Measurements from ENCODE around the gene RNU4-1. TPM values are rescaled to one million over a fixed set of nuclear protein-coding genes. Genes with fewer than 3 reads are reported as not detected.

RNU4-1 gene
- under 0.01 and 1,458 TPM in 2 replicates for total RNA-seq

DNA sequence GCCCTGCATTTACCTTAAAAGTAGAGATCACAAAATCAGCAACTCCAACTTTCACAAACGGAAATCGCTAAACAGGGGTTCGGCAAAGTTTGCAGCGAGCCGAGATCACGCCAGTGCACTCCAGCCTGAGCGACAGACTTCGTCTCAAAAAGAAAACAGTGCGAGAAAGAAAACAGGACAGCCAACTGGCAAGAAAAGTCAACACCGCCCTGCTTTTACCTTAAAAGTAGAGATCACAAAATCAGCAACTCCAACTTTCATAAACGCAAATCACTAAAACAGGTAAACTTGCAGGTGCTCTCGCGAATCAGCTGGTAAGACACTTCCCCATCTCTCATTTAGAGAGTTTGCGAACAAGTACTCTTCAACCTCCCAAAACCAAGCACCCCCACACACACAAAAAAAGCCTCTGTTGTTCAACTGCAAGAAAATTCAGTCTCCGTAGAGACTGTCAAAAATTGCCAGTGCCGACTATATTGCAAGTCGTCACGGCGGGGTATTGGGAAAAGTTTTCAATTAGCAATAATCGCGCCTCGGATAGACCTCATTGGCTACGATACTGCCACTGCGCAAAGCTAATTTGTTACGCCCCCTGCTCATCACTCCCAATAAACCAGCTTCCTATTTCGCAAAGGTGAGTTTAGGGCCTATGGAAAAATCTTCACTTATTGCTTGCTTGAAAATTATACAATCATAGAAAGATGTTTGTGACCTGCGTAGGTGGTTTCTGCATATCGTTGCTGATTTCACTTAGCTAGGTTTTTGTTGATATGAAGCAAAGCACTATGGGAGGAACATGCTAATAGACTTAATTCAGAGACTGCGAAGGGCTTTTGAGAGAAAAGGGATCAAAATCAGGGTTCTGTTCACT lies at the start of gene RNU4-1:
Gene RNU4-1, minus strand, starts transcription at position 577 of the 871 bp plus-strand sequence.

DNA sequence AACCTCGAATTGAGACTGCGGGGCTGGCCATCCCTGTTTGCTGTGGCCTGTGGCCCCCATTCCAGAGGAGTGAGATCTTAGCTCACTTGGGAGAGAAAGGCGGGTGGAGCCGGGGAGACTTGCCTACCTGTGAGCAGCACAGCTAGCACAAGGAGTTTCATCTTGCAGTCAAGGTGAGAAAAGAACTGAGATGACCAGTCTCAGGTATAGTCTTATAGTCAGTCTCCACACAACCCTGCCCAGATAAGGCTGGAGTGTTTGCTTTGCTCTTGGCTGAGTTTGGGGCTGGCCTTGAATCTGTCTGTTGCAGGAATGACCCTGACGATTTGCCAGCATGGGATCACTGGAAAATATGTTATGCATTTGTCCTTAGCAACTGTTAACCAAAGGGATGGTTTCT lies 34.6 kb upstream of the RNU4-1 start, which contains the start of gene PLA2G1B:
Gene PLA2G1B, minus strand, starts transcription at position 187 of the 400 bp plus-strand sequence. Its CDS starts 26 bp downstream, at position 161.

DNA sequence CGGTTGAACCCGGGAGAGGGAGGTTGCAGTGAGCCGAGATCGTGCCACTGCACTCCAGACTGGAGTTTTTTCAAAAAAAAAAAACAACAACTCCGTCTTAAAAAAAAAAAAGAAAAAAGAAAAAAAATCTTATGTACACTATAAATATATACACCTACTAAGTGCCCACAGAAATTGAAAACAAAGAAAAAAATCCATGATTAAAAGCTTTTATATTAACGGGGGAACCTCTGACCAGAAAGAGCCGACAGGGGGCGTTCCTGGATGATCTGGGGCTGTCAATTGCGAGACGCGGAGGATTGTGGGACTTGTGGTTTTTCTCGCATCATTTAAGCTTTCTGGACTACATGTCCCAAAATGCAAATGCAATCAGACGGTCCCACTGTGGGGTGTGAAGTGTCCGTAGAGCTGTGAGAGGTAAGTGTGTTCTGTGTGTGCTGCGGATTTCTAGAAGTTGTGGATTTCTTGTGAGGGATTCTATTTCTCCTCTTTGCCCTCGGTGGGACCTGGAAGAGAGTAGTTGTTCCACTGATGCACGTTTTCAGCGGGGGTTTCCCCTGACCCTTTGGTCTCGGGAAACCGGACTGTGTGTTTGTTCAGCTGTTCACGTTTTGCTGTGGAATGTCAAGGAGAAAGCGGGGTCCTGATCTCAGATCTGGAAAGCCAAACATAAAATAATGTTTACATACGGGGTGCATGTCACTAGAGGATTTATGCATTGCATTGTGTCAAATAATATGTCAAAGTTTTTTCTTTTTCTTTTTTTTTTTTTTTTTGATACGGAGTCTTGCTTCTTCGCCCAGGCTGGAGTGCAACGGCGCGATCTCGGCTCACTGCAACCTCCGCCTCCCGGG lies 9.2 kb upstream of the RNU4-1 start, which contains the start of gene SIRT4:
Gene SIRT4, plus strand, starts transcription at position 360 of the 854 bp plus-strand sequence. CDS start 1,241 bp downstream, outside the sequence.

GRCh38 chr12:120265473-120266179 lies 27.4 kb downstream of the RNU4-1 start, which contains the start of gene PXN:
TSS of gene PXN (minus strand) at chr12:120265730. CDS start at chr12:120265629, 101 bp downstream.

Other genes with a start within 250 kb of the RNU4-1 start
- gene RAB35, start 176.5 kb downstream of the RNU4-1 start, total RNA-seq = 28.0 and 39.1 TPM in 2 replicates
- gene GCN1, start 98.5 kb downstream of the RNU4-1 start, total RNA-seq = 118 and 131 TPM in 2 replicates
- 3,461 and 4,144 TPM in 2 replicates for gene RPLP0, start 92.1 kb downstream of the RNU4-1 start, total RNA-seq
- 35.5 and 74.6 TPM in 2 replicates for gene PXN, start 27.5 kb downstream of the RNU4-1 start, total RNA-seq
- gene RNU4-2, start 1.3 kb downstream of the RNU4-1 start, total RNA-seq = under 0.01 and 1,000 TPM in 2 replicates
- 0.66 and 2.4 TPM in 2 replicates for gene SIRT4, start 9.1 kb upstream of the RNU4-1 start, total RNA-seq
- gene PLA2G1B, start 34.5 kb upstream of the RNU4-1 start, total RNA-seq = not detected in 2 replicates
- gene MSI1, start 75.9 kb upstream of the RNU4-1 start, total RNA-seq = 0.11 TPM in 1 of 2 replicates, not detected in the other
- 464 and 504 TPM in 2 replicates for gene COX6A1, start 144.9 kb upstream of the RNU4-1 start, total RNA-seq
- gene TRIAP1, start 153.1 kb upstream of the RNU4-1 start, total RNA-seq = 20.4 and 21.9 TPM in 2 replicates
- gene GATC, start 153.2 kb upstream of the RNU4-1 start, total RNA-seq = 20.5 and 24.0 TPM in 2 replicates
- gene SRSF9, start 176.5 kb upstream of the RNU4-1 start, total RNA-seq = 207 and 311 TPM in 2 replicates
- 258 and 322 TPM in 2 replicates for gene DYNLL1, start 202.9 kb upstream of the RNU4-1 start, total RNA-seq
- 28.9 and 34.3 TPM in 2 replicates for gene COQ5, start 235.9 kb upstream of the RNU4-1 start, total RNA-seq
- gene RNF10, start 241.1 kb upstream of the RNU4-1 start, total RNA-seq = 133 and 137 TPM in 2 replicates

Data from uterine smooth muscle cell (primary cell).